Measurements from ENCODE around the gene STX1A.
A peak's percentile ranks its signal among the peaks of the same experiment; 100 is the strongest.
"Not testable (repeated sequence)": the region's sequence is repeated elsewhere in the genome, so short reads cannot be mapped to it uniquely, and the experiment has no call there.

STX1A gene

GRCh38 chr7:73698410-73698809 is 21.1 kb downstream of the STX1A start:
- DNase-seq: no peak
- no peak for TF ChIP-seq GATA1 (IDR thresholded peaks at IDR 0.05; ENCODE audit: low read depth, low read length)
- TF ChIP-seq POLR2A (IDR thresholded peaks at IDR 0.05; ENCODE audit: low read length): no peak

GRCh38 chr7:73696372-73696771 is 23.1 kb downstream of the STX1A start:
- TF ChIP-seq POLR2A (IDR thresholded peaks at IDR 0.05; ENCODE audit: low read length) (no peak), GATA1 (IDR thresholded peaks at IDR 0.05; ENCODE audit: low read depth, low read length) (no peak)
- DNase-seq: no peak

GRCh38 chr7:73690646-73691045 is 28.8 kb downstream of the STX1A start:
- no peak for DNase-seq
- TF ChIP-seq GATA1 (IDR thresholded peaks at IDR 0.05; ENCODE audit: low read depth, low read length): no peak
- TF ChIP-seq POLR2A (IDR thresholded peaks at IDR 0.05; ENCODE audit: low read length): no peak

- no peak for TF ChIP-seq POLR2A (IDR thresholded peaks at IDR 0.05; ENCODE audit: low read length)
- TF ChIP-seq GATA1 (IDR thresholded peaks at IDR 0.05; ENCODE audit: low read depth, low read length): no peak
- no peak for DNase-seq
Observed at GRCh38 chr7:73688288-73688687, 31.2 kb downstream of the STX1A start.

- no peak for DNase-seq
Observed at GRCh38 chr7:73685311-73685710, 34.2 kb downstream of the STX1A start.

GRCh38 chr7:73683788-73684693 is 35.4 kb downstream of the STX1A start:
- TF ChIP-seq POLR2A (IDR thresholded peaks at IDR 0.05; ENCODE audit: low read length): peak; percentile 19
- TF ChIP-seq GATA1 (IDR thresholded peaks at IDR 0.05; ENCODE audit: low read depth, low read length): no peak
- peak; percentile 62 to 70 for DNase-seq

More at GRCh38 chr7:73685311-73685710, 34.2 kb downstream of the STX1A start:
- TF ChIP-seq GATA1 (IDR thresholded peaks at IDR 0.05; ENCODE audit: low read depth, low read length) (no peak), POLR2A (IDR thresholded peaks at IDR 0.05; ENCODE audit: low read length) (no peak)

GRCh38 chr7:73683056-73683787 is 36.2 kb downstream of the STX1A start, which contains the start of the genes BUD23 and DNAJC30:
BUD23 (plus strand) TSS chr7:73683597; CDS start chr7:73683626, 29 bp downstream.
DNAJC30 (minus strand) TSS chr7:73683453; CDS start chr7:73683423, 30 bp downstream.
- peak; percentile 97 to 98 for DNase-seq
- TF ChIP-seq POLR2A (IDR thresholded peaks at IDR 0.05; ENCODE audit: low read length): peak; percentile 71
- no peak for TF ChIP-seq GATA1 (IDR thresholded peaks at IDR 0.05; ENCODE audit: low read depth, low read length)

- DNase-seq: no peak
- TF ChIP-seq POLR2A (IDR thresholded peaks at IDR 0.05; ENCODE audit: low read length) (no peak), GATA1 (IDR thresholded peaks at IDR 0.05; ENCODE audit: low read depth, low read length) (no peak)
Observed at GRCh38 chr7:73682745-73683055, 36.8 kb downstream of the STX1A start.

GRCh38 chr7:73681031-73681430 is 38.4 kb downstream of the STX1A start:
- no peak for TF ChIP-seq GATA1 (IDR thresholded peaks at IDR 0.05; ENCODE audit: low read depth, low read length)
- TF ChIP-seq POLR2A (IDR thresholded peaks at IDR 0.05; ENCODE audit: low read length): no peak
- no peak for DNase-seq

GRCh38 chr7:73680501-73680900 is 39.0 kb downstream of the STX1A start:
- TF ChIP-seq POLR2A (IDR thresholded peaks at IDR 0.05; ENCODE audit: low read length) (no peak), GATA1 (IDR thresholded peaks at IDR 0.05; ENCODE audit: low read depth, low read length) (no peak)

GRCh38 chr7:73679709-73680108 is 39.8 kb downstream of the STX1A start:
- TF ChIP-seq POLR2A (IDR thresholded peaks at IDR 0.05; ENCODE audit: low read length) (no peak), GATA1 (IDR thresholded peaks at IDR 0.05; ENCODE audit: low read depth, low read length) (no peak)
- no peak for DNase-seq

More at GRCh38 chr7:73680501-73680900, 39.0 kb downstream of the STX1A start:
- no peak for DNase-seq

- DNase-seq: no peak
Observed at GRCh38 chr7:73678862-73679261, 40.6 kb downstream of the STX1A start.

GRCh38 chr7:73676062-73676461 is 43.4 kb downstream of the STX1A start:
- DNase-seq: not testable (repeated sequence)

More at GRCh38 chr7:73678862-73679261, 40.6 kb downstream of the STX1A start:
- no peak for TF ChIP-seq GATA1 (IDR thresholded peaks at IDR 0.05; ENCODE audit: low read depth, low read length)
- TF ChIP-seq POLR2A (IDR thresholded peaks at IDR 0.05; ENCODE audit: low read length): no peak

- no peak for DNase-seq
- TF ChIP-seq GATA1 (IDR thresholded peaks at IDR 0.05; ENCODE audit: low read depth, low read length): no peak
- TF ChIP-seq POLR2A (IDR thresholded peaks at IDR 0.05; ENCODE audit: low read length): no peak
Observed at GRCh38 chr7:73674468-73675124, 44.9 kb downstream of the STX1A start.

All from erythroblast (primary cell).